Nephron progenitor cell (in vitro differentiated cells): ENCODE measurements around the gene ZNRF1.

Experiments
- DNase-seq: peaks from one replicate; pipeline ENCODE4 v3.0.0; 2021
- H3K27ac Mint-ChIP-seq: 2 replicates; pipeline ENCODE4 v1.8.0; 2021; ENCODE audit warnings: mild to moderate bottlenecking, moderate library complexity, mixed read lengths
- H3K27me3 Mint-ChIP-seq: 2 replicates; pipeline ENCODE4 v1.8.0; 2021; ENCODE audit warnings: mild to moderate bottlenecking, low read depth, mixed read lengths; ENCODE audit not compliant: poor library complexity
- H3K36me3 Mint-ChIP-seq: 2 replicates; pipeline ENCODE4 v1.8.0; 2021; ENCODE audit warnings: low read depth, mixed read lengths
- H3K4me1 Mint-ChIP-seq: 2 replicates; pipeline ENCODE4 v1.8.0; 2021; ENCODE audit warnings: mixed read lengths
- H3K4me3 Mint-ChIP-seq: 2 replicates; pipeline ENCODE4 v1.8.0; 2021; ENCODE audit warnings: mild to moderate bottlenecking, moderate library complexity, mixed read lengths
- H3K9me3 Mint-ChIP-seq: 2 replicates; pipeline ENCODE4 v1.8.0; 2021; ENCODE audit warnings: mild to moderate bottlenecking, moderate library complexity, mixed read lengths
- CTCF ChIP-seq: fragments of 200-600 bp; sonication (generic); IDR thresholded peaks from 2 replicates; pipeline ENCODE4 v1.5.0; 2021; ENCODE audit warnings: antibody characterized with exemption

The ZNRF1 gene

DNA sequence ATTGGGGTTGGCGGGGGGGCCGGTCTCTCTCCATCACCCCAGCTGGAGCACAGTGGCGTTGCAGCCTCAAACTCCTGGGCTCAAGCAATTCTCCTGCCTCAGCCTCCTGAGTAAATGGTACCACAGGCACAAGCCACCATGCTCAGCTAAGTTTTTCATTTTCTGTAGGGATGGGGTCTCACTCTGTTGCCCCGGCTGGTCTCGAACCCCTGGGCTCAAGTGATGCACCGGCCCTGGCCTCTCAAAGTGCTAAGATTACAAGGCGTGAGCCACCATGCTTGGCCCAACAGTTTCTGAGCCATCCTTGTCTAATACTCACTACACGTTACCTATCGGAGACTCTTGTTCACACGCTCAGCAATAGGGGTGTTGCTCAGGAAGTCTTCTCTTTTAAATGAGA, 25.5 kb upstream of the ZNRF1 start:
- no peaks in the 10 kb centered on the region for H3K4me1 Mint-ChIP-seq
- H3K36me3 Mint-ChIP-seq, result peaks cover 51% of the 10 kb centered on the region
- H3K9me3 Mint-ChIP-seq, result no peaks in the 10 kb centered on the region
- H3K27ac Mint-ChIP-seq, result no peak overlapping the region
- no peak for DNase-seq
- H3K27me3 Mint-ChIP-seq, result no peaks in the 10 kb centered on the region
- no peak overlapping the region for H3K4me3 Mint-ChIP-seq
- TF ChIP-seq CTCF, result no peak

GRCh38 chr16:74975591-74975990, 23.2 kb upstream of the ZNRF1 start:
- Mint-ChIP-seq H3K9me3 (no peaks in the 10 kb centered on the region), H3K4me1 (no peaks in the 10 kb centered on the region), H3K27ac (no peak overlapping the region), H3K36me3 (peaks cover 45% of the 10 kb centered on the region), H3K4me3 (no peak overlapping the region), H3K27me3 (no peaks in the 10 kb centered on the region)
- DNase-seq, result no peak
- TF ChIP-seq CTCF, result no peak

DNA sequence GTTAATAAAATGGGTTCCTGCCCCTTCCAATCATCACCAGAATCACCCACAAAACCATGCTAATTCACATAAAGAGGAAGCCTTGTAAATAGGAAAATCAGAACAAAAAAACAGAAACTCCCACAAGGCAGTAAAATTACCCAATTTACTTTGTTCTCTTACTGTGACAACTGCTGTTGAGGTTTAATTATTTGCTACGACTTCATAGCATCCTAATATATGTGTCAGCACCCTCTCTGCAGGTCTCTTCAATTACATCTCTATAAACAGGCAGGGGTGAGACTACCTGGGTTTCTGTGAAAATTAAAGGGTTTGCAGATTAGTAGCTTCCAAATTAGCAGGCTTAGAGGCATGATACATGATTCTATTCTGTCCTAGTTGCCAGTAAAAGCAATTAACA, 16.6 kb upstream of the ZNRF1 start:
- Mint-ChIP-seq H3K27me3 (no peaks in the 10 kb centered on the region), H3K36me3 (peaks cover 20% of the 10 kb centered on the region), H3K27ac (no peak overlapping the region), H3K4me3 (no peak overlapping the region), H3K4me1 (peaks cover 16% of the 10 kb centered on the region), H3K9me3 (no peaks in the 10 kb centered on the region)
- DNase-seq, result no peak
- TF ChIP-seq CTCF, result no peak

GRCh38 chr16:74984194-74984528, 14.7 kb upstream of the ZNRF1 start:
- H3K9me3 Mint-ChIP-seq, result no peaks in the 10 kb centered on the region
- peaks cover 4% of the 10 kb centered on the region for H3K36me3 Mint-ChIP-seq
- no peak for DNase-seq
- peaks cover 16% of the 10 kb centered on the region for H3K4me1 Mint-ChIP-seq
- peak overlapping the region; percentile 88 for H3K4me3 Mint-ChIP-seq
- no peak overlapping the region for H3K27ac Mint-ChIP-seq
- TF ChIP-seq CTCF, result no peak
- peaks cover 6% of the 10 kb centered on the region for H3K27me3 Mint-ChIP-seq

DNA sequence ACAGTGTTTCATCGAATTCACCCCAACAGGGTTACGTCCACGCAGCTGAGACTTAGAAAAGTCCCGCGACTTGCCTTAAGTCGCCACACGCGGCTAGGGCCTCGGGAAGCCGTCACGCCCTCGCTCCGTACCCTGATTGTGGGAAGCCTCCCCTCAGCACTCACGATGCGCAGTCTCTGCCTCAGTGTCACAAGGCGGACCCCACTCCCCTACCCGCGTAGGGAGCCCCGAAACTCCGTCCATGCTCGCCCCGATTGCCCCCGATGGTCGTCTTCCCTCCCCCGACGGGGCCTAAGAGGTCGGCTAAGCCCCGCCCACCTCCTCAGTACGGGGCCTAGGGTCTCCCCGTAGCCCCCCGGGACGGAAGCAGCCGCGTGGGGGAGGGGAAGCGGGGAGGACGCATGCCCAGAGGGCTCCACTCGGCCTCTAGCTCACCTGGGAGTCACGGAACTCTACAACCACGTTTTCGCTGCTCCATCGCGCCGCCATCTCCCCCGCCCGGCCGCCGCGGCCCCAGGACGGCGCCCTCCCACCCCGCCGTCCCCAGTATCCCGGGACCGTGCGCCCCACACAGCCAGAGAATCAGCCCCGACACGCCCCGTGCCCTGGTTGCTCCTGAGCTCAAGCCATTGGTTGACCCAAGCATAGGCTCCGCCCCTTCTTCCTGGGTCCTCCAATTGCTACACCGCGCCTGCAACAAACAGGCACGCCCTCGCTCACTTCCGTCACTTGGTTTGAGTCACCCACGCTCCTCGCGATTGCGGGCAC, 14.1 kb upstream of the ZNRF1 start, which contains the start of gene WDR59:
Gene WDR59, minus strand, starts transcription at position 595 of the 768 bp plus-strand sequence. Its CDS starts 106 bp downstream, at position 489.
- peaks cover 16% of the 10 kb centered on the region for H3K4me1 Mint-ChIP-seq
- peaks cover 11% of the 10 kb centered on the region for H3K27me3 Mint-ChIP-seq
- DNase-seq, result peak; percentile 98
- no peak within 1 kb of the TSS for H3K27ac Mint-ChIP-seq
- H3K36me3 Mint-ChIP-seq, result peaks cover 4% of the 10 kb centered on the region
- no peaks in the 10 kb centered on the region for H3K9me3 Mint-ChIP-seq
- no peak for TF ChIP-seq CTCF
- peak within 1 kb of the TSS; percentile 88 for H3K4me3 Mint-ChIP-seq
